Measurements from ENCODE around the gene TEX52. TPM values are rescaled to one million over a fixed set of nuclear protein-coding genes. Genes with fewer than 3 reads are reported as not detected.

Gene TEX52
- total and polyA plus RNA-seq, 2 of the 8 experiments (the other 6 are each of a cell fraction or from before 2014, with no cell fraction given), result not detected

DNA sequence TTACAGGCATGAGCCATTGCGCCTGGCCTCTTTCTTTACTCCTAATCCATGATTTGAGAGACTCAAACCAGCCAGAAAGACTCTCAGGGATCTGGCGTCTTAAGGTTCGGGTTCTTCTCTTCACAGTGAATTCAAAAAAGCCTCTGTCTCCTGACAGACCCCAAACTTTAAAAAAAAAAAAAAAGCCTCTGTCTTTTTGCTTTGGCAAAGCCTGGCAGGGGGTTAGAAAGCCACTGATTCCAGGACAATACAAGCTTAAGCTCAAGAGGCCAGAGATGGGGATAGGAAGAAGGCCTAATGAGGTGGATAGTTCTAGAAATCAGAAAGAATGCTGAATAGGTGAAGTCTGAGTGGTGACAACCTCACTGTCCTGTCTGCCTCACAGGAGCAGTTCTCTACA, 30.8 kb downstream of the TEX52 start:
- ChIA-PET POLR2A (ENCODE audit: partially characterized antibody) (interaction anchor here (0.7 to 8.7 kb wide), 8 partner anchors 8 to 31 kb away, joined by 3 to 58 read pairs (median 4); partner anchors contain the start of genes FKBP4, ITFG2 and NRIP2), CTCF (ENCODE audit: partially characterized antibody) (interaction anchor here (0.7 to 3.8 kb wide), 5 partner anchors 10 to 209 kb away, joined by 3 to 19 read pairs (median 3); partner anchors contain the start of gene ITFG2)
- H2AFZ ChIP-seq (ENCODE audit: low read length), result no peak overlapping the region
- no peak overlapping the region for H3K18ac ChIP-seq (ENCODE audit: extremely low read depth, low read length)
- H4K20me1 ChIP-seq (replicated peaks in 1 of 2; ENCODE audit: control insufficient read depth in 1 of 2, insufficient read depth in 2 of 2, low read length in 2 of 2), result peaks cover 2 to 3% of the 10 kb centered on the region in 2 experiments
- H4K91ac ChIP-seq (replicated peaks; ENCODE audit: insufficient read length, low read length), result no peak overlapping the region
- H3K36me3 ChIP-seq (ENCODE audit: control insufficient read depth in 2 of 4, insufficient read depth in 4 of 4, low read length in 3 of 4), result peaks cover 12 to 41% (median 22%) of the 10 kb centered on the region in 4 experiments; a peak in 6 of 8 replicates
- H3K9me3 ChIP-seq (ENCODE audit: insufficient read depth in 2 of 2, low read depth in 1 of 2, low read length in 1 of 2), result no peaks in the 10 kb centered on the region
- no peak overlapping the region for H3K56ac ChIP-seq (replicated peaks; ENCODE audit: insufficient read length, low read depth, low read length)
- DNase-seq (ENCODE audit: low read depth in 1 of 2, low spot score in 2 of 2), result no peak
- H2AK5ac ChIP-seq (ENCODE audit: low read depth, low read length), result no peak overlapping the region
- H2BK12ac ChIP-seq (ENCODE audit: low read depth, low read length), result no peak overlapping the region
- no peak overlapping the region for H3K27ac ChIP-seq (ENCODE audit: low read depth, low read length)
- H3K4me1 ChIP-seq (replicated peaks in 1 of 4; ENCODE audit: control insufficient read depth in 3 of 4, insufficient read depth in 4 of 4, low read length in 3 of 4), result peaks cover 3 to 15% (median 8%) of the 10 kb centered on the region in 4 experiments; a peak in 6 of 7 replicates
- no peak overlapping the region for H2BK5ac ChIP-seq (ENCODE audit: low read depth, low read length)
- no peaks in the 10 kb centered on the region for H3K79me2 ChIP-seq (ENCODE audit: control insufficient read depth in 1 of 2, insufficient read depth in 2 of 2, low read length in 2 of 2)
- H2BK15ac ChIP-seq (ENCODE audit: low read length), result no peak overlapping the region
- no peak overlapping the region for H3K14ac ChIP-seq (ENCODE audit: insufficient read length)
- H4K5ac ChIP-seq (ENCODE audit: insufficient read length, low read depth, low read length), result no peak overlapping the region
- FAIRE-seq, result no peak
- H3K9ac ChIP-seq (replicated peaks in 1 of 4; ENCODE audit: extremely low read depth in 1 of 4, low read depth in 3 of 4, low read length in 3 of 4), result no peak overlapping the region
- H3K79me1 ChIP-seq (ENCODE audit: low read depth, low read length), result no peaks in the 10 kb centered on the region
- WGBS, 2 experiments (ENCODE audit: extremely low coverage in 1 of 2, insufficient coverage in 1 of 2, insufficient read length in 1 of 2, insufficient replicate concordance in 2 of 2, low coverage in 1 of 2, low lambda C conversion rate in 2 of 2, missing lambda C conversion rate in 1 of 2), result 85% methylated on average over 3 of the region's 3 CpGs; no CpG with 5 or more reads in 1 of the 2 experiments
- no peak overlapping the region for H3K23ac ChIP-seq (ENCODE audit: insufficient read length)
- no peak overlapping the region; a peak in 2 of 4 replicates for H3K4me2 ChIP-seq (ENCODE audit: insufficient read depth in 1 of 2, low read depth in 2 of 2, low read length in 2 of 2)
- no peak overlapping the region for H3K4ac ChIP-seq (replicated peaks; ENCODE audit: insufficient read length, low read depth, low read length)
- no peaks in the 10 kb centered on the region for H3K27me3 ChIP-seq (replicated peaks in 1 of 4; ENCODE audit: control insufficient read depth in 3 of 4, extremely low read depth in 1 of 4, insufficient read depth in 3 of 4, low read length in 3 of 4)
- no peak overlapping the region for H2BK20ac ChIP-seq (ENCODE audit: low read length)
- no peak overlapping the region for H2BK120ac ChIP-seq (replicated peaks; ENCODE audit: low read depth, low read length)
- H3K4me3 ChIP-seq (ENCODE audit: extremely low read depth in 1 of 4, insufficient read depth in 2 of 4, low read depth in 3 of 4, low read length in 4 of 4), result no peak overlapping the region
- no peak overlapping the region for H4K8ac ChIP-seq (ENCODE audit: extremely low read depth, insufficient read depth, low read length)
- H3K23me2 ChIP-seq (ENCODE audit: low read depth, low read length), result no peaks in the 10 kb centered on the region
- TF ChIP-seq EP300 (IDR thresholded peaks at IDR 0.05; ENCODE audit: borderline replicate concordance in 1 of 2, low read depth in 2 of 2, low read length in 2 of 2) (no peak), TAF1 (IDR thresholded peaks at IDR 0.05; ENCODE audit: low read depth, low read length) (no peak), TEAD4 (IDR thresholded peaks at IDR 0.05; ENCODE audit: low read depth, low read length) (no peak), SAP30 (IDR thresholded peaks at IDR 0.05; ENCODE audit: insufficient read depth, insufficient replicate concordance, low read length) (no peak), SP1 (IDR thresholded peaks at IDR 0.05; ENCODE audit: low read depth, low read length) (no peak), SIX5 (IDR thresholded peaks at IDR 0.05; ENCODE audit: low read depth, low read length) (no peak), EZH2 (IDR thresholded peaks at IDR 0.05; ENCODE audit: low read depth, low read length, severe bottlenecking) (no peak), PHF8 (conservative IDR thresholded peaks at IDR 0.05; ENCODE audit: low read depth, low read length) (no peak), HDAC2 (IDR thresholded peaks at IDR 0.05; ENCODE audit: borderline replicate concordance in 1 of 2, low read depth in 2 of 2, low read length in 2 of 2) (no peak)
- TF ChIP-seq, protein P1, sequence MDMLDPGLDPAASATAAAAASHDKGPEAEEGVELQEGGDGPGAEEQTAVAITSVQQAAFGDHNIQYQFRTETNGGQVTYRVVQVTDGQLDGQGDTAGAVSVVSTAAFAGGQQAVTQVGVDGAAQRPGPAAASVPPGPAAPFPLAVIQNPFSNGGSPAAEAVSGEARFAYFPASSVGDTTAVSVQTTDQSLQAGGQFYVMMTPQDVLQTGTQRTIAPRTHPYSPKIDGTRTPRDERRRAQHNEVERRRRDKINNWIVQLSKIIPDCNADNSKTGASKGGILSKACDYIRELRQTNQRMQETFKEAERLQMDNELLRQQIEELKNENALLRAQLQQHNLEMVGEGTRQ (IDR thresholded peaks at IDR 0.05; ENCODE audit: low read length), result no peak
- TF ChIP-seq, protein P2, sequence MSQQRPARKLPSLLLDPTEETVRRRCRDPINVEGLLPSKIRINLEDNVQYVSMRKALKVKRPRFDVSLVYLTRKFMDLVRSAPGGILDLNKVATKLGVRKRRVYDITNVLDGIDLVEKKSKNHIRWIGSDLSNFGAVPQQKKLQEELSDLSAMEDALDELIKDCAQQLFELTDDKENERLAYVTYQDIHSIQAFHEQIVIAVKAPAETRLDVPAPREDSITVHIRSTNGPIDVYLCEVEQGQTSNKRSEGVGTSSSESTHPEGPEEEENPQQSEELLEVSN (IDR thresholded peaks at IDR 0.05), result no peak
